Endothelial cell (in vitro differentiated cells): ENCODE results near the gene CRHR2. TPM values are rescaled to one million over a fixed set of nuclear protein-coding genes. Genes with fewer than 3 reads are reported as not detected.

Experiments
- DNase-seq: peaks from one replicate; pipeline ENCODE4 v3.0.0; 2021; ENCODE audit warnings: low spot score
- H3K27ac Mint-ChIP-seq: one replicate; pipeline ENCODE4 v1.8.0; 2021; ENCODE audit warnings: mixed read lengths, inconsistent platforms; ENCODE audit not compliant: unreplicated experiment
- H3K27me3 Mint-ChIP-seq: one replicate; pipeline ENCODE4 v1.8.0; 2021; ENCODE audit warnings: mild to moderate bottlenecking, moderate library complexity, mixed read lengths, inconsistent platforms; ENCODE audit not compliant: unreplicated experiment
- H3K36me3 Mint-ChIP-seq: one replicate; pipeline ENCODE4 v1.8.0; 2021; ENCODE audit warnings: mild to moderate bottlenecking, low read depth, mixed read lengths, inconsistent platforms; ENCODE audit not compliant: unreplicated experiment
- H3K4me1 Mint-ChIP-seq: one replicate; pipeline ENCODE4 v1.8.0; 2021; ENCODE audit warnings: mild to moderate bottlenecking, mixed read lengths, inconsistent platforms; ENCODE audit not compliant: unreplicated experiment
- H3K4me3 Mint-ChIP-seq: one replicate; pipeline ENCODE4 v1.8.0; 2021; ENCODE audit warnings: mild to moderate bottlenecking, mixed read lengths, inconsistent platforms; ENCODE audit not compliant: unreplicated experiment
- H3K9me3 Mint-ChIP-seq: one replicate; pipeline ENCODE4 v1.8.0; 2021; ENCODE audit warnings: mixed read lengths, inconsistent platforms; ENCODE audit not compliant: unreplicated experiment
- CTCF ChIP-seq: fragments of 200-600 bp; sonication (generic); IDR thresholded peaks from one replicate; pipeline ENCODE4 v1.5.0; 2021; ENCODE audit warnings: antibody characterized with exemption; ENCODE audit not compliant: unreplicated experiment
- total RNA-seq: library from RNA; stranded (reverse); fragmentation: NEBNext Ultra II Directional; extraction: Animal tissue kit (Norgen Biotek cat#: 25700); gene quantifications from one replicate; pipeline ENCODE4 v1.2.1, GENCODE V29; 2021; ENCODE audit not compliant: unreplicated experiment

Gene CRHR2
- total RNA-seq, 1 donor from 2014 or later, result 0.38 TPM

GRCh38 chr7:30703756-30704155 lies 21.5 kb upstream of the CRHR2 start:
- no peak overlapping the region for H3K27ac Mint-ChIP-seq
- no peak for TF ChIP-seq CTCF
- no peak overlapping the region for H3K4me3 Mint-ChIP-seq
- H3K36me3 Mint-ChIP-seq, result no peaks in the 10 kb centered on the region
- no peaks in the 10 kb centered on the region for H3K9me3 Mint-ChIP-seq
- no peaks in the 10 kb centered on the region for H3K4me1 Mint-ChIP-seq
- peaks cover 2% of the 10 kb centered on the region for H3K27me3 Mint-ChIP-seq
- DNase-seq, result no peak

GRCh38 chr7:30702200-30702599 lies 19.9 kb upstream of the CRHR2 start:
- no peak overlapping the region for H3K27ac Mint-ChIP-seq
- no peaks in the 10 kb centered on the region for H3K36me3 Mint-ChIP-seq
- no peak for TF ChIP-seq CTCF
- no peak overlapping the region for H3K4me3 Mint-ChIP-seq
- no peaks in the 10 kb centered on the region for H3K9me3 Mint-ChIP-seq
- no peak for DNase-seq
- peaks cover 6% of the 10 kb centered on the region for H3K4me1 Mint-ChIP-seq
- H3K27me3 Mint-ChIP-seq, result peaks cover 8% of the 10 kb centered on the region

GRCh38 chr7:30700941-30701340 lies 18.7 kb upstream of the CRHR2 start:
- H3K27me3 Mint-ChIP-seq, result peaks cover 8% of the 10 kb centered on the region

GRCh38 chr7:30699706-30700495 lies 17.6 kb upstream of the CRHR2 start:
- Mint-ChIP-seq H3K9me3 (no peaks in the 10 kb centered on the region), H3K4me1 (peaks cover 10% of the 10 kb centered on the region), H3K27me3 (peaks cover 8% of the 10 kb centered on the region), H3K27ac (no peak overlapping the region), H3K36me3 (no peaks in the 10 kb centered on the region), H3K4me3 (no peak overlapping the region)
- no peak for TF ChIP-seq CTCF
- no peak for DNase-seq

More at GRCh38 chr7:30700941-30701340, 18.7 kb upstream of the CRHR2 start:
- Mint-ChIP-seq H3K36me3 (no peaks in the 10 kb centered on the region), H3K9me3 (no peaks in the 10 kb centered on the region), H3K27ac (no peak overlapping the region), H3K4me3 (no peak overlapping the region), H3K4me1 (peaks cover 6% of the 10 kb centered on the region)
- no peak for TF ChIP-seq CTCF
- DNase-seq, result no peak

GRCh38 chr7:30698481-30698880 lies 16.2 kb upstream of the CRHR2 start:
- Mint-ChIP-seq H3K9me3 (no peaks in the 10 kb centered on the region), H3K36me3 (no peaks in the 10 kb centered on the region), H3K4me1 (peaks cover 10% of the 10 kb centered on the region), H3K27me3 (peaks cover 8% of the 10 kb centered on the region), H3K4me3 (no peak overlapping the region), H3K27ac (no peak overlapping the region)
- no peak for TF ChIP-seq CTCF
- DNase-seq, result no peak
